Lung (tissue), 12 donors: Measurements from ENCODE around the gene RBFOX2. TPM values are rescaled to one million over a fixed set of nuclear protein-coding genes. Genes with fewer than 3 reads are reported as not detected.
"Not testable (repeated sequence)": the region's sequence is repeated elsewhere in the genome, so short reads cannot be mapped to it uniquely, and the experiment has no call there.

Experiments used
- ATAC-seq: fragments of 200-7000 bp; cut with Tn5 transposase; one replicate; pipeline ENCODE4 v1.9.1; 2020; ENCODE audit warnings: moderate number of reproducible peaks; ENCODE audit not compliant: insufficient read depth, low FRiP score
- DNase-seq, 3 donors: peaks; one replicate each; pipeline ENCODE4 v3.0.0-alpha.2; 2013 to 2017
- H3K27ac ChIP-seq, 2 donors: one replicate each; pipeline ENCODE4 v1.5.1; 2013; ENCODE audit warnings: mild to moderate bottlenecking in 2 of 2, moderate library complexity in 2 of 2, control low read depth in 1 of 2, inconsistent platforms in 1 of 2, low read depth in 1 of 2, low read length in 1 of 2
- H3K27me3 ChIP-seq, 3 donors: one replicate each; pipeline ENCODE4 v1.5.1; 2013; ENCODE audit warnings: low read length in 2 of 3; ENCODE audit not compliant: control insufficient read depth in 3 of 3, insufficient read depth in 3 of 3
- H3K36me3 ChIP-seq, 4 donors: one replicate each; pipeline ENCODE4 v1.5.1; 2013; ENCODE audit warnings: low read length in 4 of 4, mild to moderate bottlenecking in 1 of 4, moderate library complexity in 1 of 4; ENCODE audit not compliant: control insufficient read depth in 4 of 4, insufficient read depth in 4 of 4
- H3K4me1 ChIP-seq, 5 donors: one replicate each; pipeline ENCODE4 v1.5.1; 2013; ENCODE audit warnings: low read length in 5 of 5, mild to moderate bottlenecking in 2 of 5, moderate library complexity in 1 of 5; ENCODE audit not compliant: control insufficient read depth in 5 of 5, insufficient read depth in 5 of 5
- H3K4me3 ChIP-seq: one replicate; pipeline ENCODE4 v1.5.1; 2013; ENCODE audit warnings: mild to moderate bottlenecking, control low read depth, moderate library complexity
- H3K9ac ChIP-seq, 2 donors: one replicate each; pipeline ENCODE4 v1.5.1; 2013; ENCODE audit warnings: low read length in 2 of 2, control low read depth in 1 of 2; ENCODE audit not compliant: insufficient read depth in 1 of 2
- H3K9me3 ChIP-seq, 4 donors: one replicate each; pipeline ENCODE4 v1.5.1; 2013; ENCODE audit warnings: low read length in 3 of 4, mild to moderate bottlenecking in 1 of 4, moderate library complexity in 1 of 4; ENCODE audit not compliant: control insufficient read depth in 4 of 4, insufficient read depth in 3 of 4
- WGBS, 2 donors: extraction: QIAGEN DNeasy Blood & Tissue Kit; methylation state at CpG; one replicate each; pipeline ENCODE4 v1.1.7; 2013; 5-methylcytosine and 5-hydroxymethylcytosine counted together
- polyA plus RNA-seq, 2 donors: library from polyadenylated mRNA; stranded (reverse); fragments of 200-250 nt; gene quantifications; one replicate each; pipeline ENCODE4 v1.2.1, GENCODE V29; 2013
- total RNA-seq, 2 donors: library from RNA; depleted of rRNA in 1 of 2; stranded (reverse); fragments of >200 nt in 1 of 2; gene quantifications; one replicate each; pipeline ENCODE4 v1.2.1, GENCODE V29; 2014 to 2021
- TF ChIP-seq, protein P1 (sequence below): IDR thresholded peaks from 2 replicates; pipeline ENCODE4 v1.5.1; 2012; ENCODE audit warnings: mild to moderate bottlenecking; ENCODE audit errors: control extremely low read depth, extremely low read depth
- donor health status: control.
- donor health status: control.
- donor health status: Bipolar disorder and iron deficiency.
- donor health status: healthy.
- donor health status: DM: yes; HTN: yes; CAD: no.

RBFOX2 gene
- total and polyA plus RNA-seq, 4 donors, result 16.5 to 195 (median 43.3) TPM

DNA sequence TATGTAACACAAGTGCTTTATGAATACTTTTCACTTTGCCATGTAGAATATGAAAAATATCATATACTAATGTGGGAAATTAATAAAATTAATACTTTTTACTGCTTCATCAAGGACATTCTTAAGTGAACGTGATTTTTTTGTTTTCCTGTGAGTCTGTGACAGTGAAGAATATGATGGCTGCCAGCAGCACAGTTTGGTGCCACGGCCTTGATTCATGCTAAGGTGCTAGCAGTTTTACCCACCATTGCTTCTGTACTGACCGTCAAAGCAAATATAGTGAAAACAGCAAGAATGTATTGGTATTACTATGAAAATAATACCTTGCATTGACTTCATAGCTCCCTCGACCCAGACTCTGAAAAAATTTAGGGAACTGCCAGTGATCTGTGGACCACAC, 231.2 kb downstream of the RBFOX2 start:
- TF ChIP-seq, protein P1, sequence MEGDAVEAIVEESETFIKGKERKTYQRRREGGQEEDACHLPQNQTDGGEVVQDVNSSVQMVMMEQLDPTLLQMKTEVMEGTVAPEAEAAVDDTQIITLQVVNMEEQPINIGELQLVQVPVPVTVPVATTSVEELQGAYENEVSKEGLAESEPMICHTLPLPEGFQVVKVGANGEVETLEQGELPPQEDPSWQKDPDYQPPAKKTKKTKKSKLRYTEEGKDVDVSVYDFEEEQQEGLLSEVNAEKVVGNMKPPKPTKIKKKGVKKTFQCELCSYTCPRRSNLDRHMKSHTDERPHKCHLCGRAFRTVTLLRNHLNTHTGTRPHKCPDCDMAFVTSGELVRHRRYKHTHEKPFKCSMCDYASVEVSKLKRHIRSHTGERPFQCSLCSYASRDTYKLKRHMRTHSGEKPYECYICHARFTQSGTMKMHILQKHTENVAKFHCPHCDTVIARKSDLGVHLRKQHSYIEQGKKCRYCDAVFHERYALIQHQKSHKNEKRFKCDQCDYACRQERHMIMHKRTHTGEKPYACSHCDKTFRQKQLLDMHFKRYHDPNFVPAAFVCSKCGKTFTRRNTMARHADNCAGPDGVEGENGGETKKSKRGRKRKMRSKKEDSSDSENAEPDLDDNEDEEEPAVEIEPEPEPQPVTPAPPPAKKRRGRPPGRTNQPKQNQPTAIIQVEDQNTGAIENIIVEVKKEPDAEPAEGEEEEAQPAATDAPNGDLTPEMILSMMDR, result no peak
- no peak for ATAC-seq
- no peak overlapping the region for H3K9ac ChIP-seq
- H3K4me1 ChIP-seq, result peaks cover 0 to 15% (median 0%) of the 10 kb centered on the region in 5 donors
- no peak overlapping the region for H3K4me3 ChIP-seq
- H3K9me3 ChIP-seq, result no peaks in the 10 kb centered on the region
- no peaks in the 10 kb centered on the region for H3K27me3 ChIP-seq
- peaks cover 0 to 2% (median 0%) of the 10 kb centered on the region in 4 donors for H3K36me3 ChIP-seq
- no peak overlapping the region for H3K27ac ChIP-seq
- no peak for DNase-seq
- 88 to 91% methylated on average over 4 of the region's 4 CpGs for WGBS, 2 donors

DNA sequence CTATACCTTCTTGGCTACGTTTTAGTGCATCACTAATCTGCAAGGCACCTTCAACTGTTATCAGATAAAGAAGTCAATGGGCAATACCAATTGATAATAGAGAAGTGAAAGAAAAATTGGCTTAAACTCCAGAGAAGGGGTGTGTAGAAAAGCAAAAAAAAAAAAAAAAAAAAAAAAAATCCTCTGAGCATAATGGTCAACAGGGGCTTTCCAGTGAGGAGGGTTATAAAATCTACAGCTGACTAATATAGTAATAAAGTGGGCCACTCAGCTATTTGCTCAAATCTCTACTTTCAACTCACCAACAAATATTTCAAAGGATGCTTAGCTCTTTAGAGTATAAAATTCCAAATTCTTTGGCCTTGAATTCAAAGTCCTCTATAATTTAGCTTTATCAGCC, 233.1 kb downstream of the RBFOX2 start:
- no peak for ATAC-seq
- H3K4me3 ChIP-seq, result no peak overlapping the region
- H3K9ac ChIP-seq, result no peak overlapping the region
- WGBS, 2 donors, result 90 to 100% methylated on average over 1 of the region's 1 CpG
- H3K36me3 ChIP-seq, result no peaks in the 10 kb centered on the region
- TF ChIP-seq, protein P1, result no peak
- no peak overlapping the region for H3K27ac ChIP-seq
- H3K4me1 ChIP-seq, result peaks cover 0 to 11% (median 0%) of the 10 kb centered on the region in 5 donors
- DNase-seq, result no peak
- H3K9me3 ChIP-seq, result no peaks in the 10 kb centered on the region
- no peaks in the 10 kb centered on the region for H3K27me3 ChIP-seq

DNA sequence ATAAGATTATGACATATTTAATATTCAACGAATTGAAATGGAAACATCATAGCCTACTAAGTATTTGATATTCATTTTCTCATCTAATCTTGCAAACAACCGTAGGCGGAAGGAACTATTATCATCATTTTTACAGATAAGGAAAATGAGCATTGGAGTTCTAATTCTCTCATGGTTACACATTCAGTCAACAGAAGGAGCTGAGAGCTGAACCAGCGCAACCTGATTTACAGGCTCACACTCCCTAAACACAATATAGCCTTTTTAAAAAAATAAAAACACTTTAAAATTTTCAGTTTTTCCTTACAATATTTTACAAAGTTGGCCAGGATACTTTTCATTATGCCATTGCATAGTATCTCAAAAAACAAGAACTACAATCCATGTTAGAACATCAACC, 236.1 kb downstream of the RBFOX2 start:
- ATAC-seq (no peak), DNase-seq (peak; percentile 17 to 60 (median 22))
- Histone ChIP-seq H3K4me1 (peaks cover 0 to 5% (median 0%) of the 10 kb centered on the region in 5 donors), H3K9ac (no peak overlapping the region), H3K4me3 (no peak overlapping the region), H3K36me3 (peaks cover 0 to 3% (median 1%) of the 10 kb centered on the region in 4 donors), H3K27me3 (no peaks in the 10 kb centered on the region), H3K27ac (no peak overlapping the region), H3K9me3 (no peaks in the 10 kb centered on the region)
- TF ChIP-seq, protein P1, result no peak
- 80 to 90% methylated on average over 4 of the region's 4 CpGs for WGBS, 2 donors

DNA sequence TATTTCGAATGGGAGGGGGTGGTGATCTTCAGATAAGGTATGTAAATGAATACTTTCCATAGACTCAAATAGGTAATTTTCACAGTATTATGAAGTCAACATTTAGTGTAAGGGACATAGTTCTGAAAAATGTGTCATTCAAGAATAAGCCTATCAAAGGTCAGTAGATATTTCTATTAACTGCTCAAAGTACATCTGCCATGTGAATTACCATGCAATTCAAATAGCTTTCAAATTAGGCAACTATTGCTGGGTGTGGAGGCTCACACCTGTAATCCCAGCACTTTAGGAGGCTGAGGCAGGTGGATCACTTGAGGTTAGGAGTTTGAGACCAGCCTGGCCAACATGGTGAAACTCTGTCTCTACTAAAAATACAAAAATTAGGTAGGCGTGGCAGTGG, 236.8 kb downstream of the RBFOX2 start:
- H3K27me3 ChIP-seq, H3K9me3 ChIP-seq, H3K4me1 ChIP-seq, ATAC-seq, H3K4me3 ChIP-seq, H3K9ac ChIP-seq, DNase-seq, H3K27ac ChIP-seq, H3K36me3 ChIP-seq: not testable (repeated sequence)
- 93 to 94% methylated on average over 2 of the region's 2 CpGs for WGBS, 2 donors
